AG04450 (cell line): ENCODE measurements around the gene TRIM26. TPM values are rescaled to one million over a fixed set of nuclear protein-coding genes. Genes with fewer than 3 reads are reported as not detected.

Experiments used
- CTCF ChIA-PET: fragments of 300-600, 350-600 bp; formaldehyde crosslinking; extraction: SDS; loops from one replicate; lab custom pipeline; 2022; ENCODE audit warnings: antibody characterized with exemption, inconsistent platforms; lab: Charles Lee
- POLR2A ChIA-PET: fragments of 350-600 bp; formaldehyde crosslinking; extraction: SDS; loops from one replicate; lab custom pipeline; 2021; ENCODE audit warnings: antibody characterized with exemption, inconsistent platforms; lab: Yijun Ruan, JAX
- DNase-seq: peaks from one replicate; pipeline ENCODE4 v3.0.0-alpha.2; 2011; ENCODE audit warnings: low read depth, low spot score
- H3K27ac ChIP-seq: one replicate; pipeline ENCODE4 v1.5.1; 2012; ENCODE audit warnings: low read depth, low read length, control low read depth
- H3K27me3 ChIP-seq: one replicate; pipeline ENCODE4 v1.6.0; 2012; ENCODE audit warnings: low read length; ENCODE audit not compliant: control insufficient read depth, insufficient read depth
- H3K4me3 ChIP-seq: 2 replicates; pipeline ENCODE4 v1.5.1; 2011; ENCODE audit warnings: mild to moderate bottlenecking, low read depth, low read length, control low read depth
- H3K9me3 ChIP-seq: 2 replicates; pipeline ENCODE4 v1.5.1; 2012; ENCODE audit warnings: low read length; ENCODE audit not compliant: control insufficient read depth, insufficient read depth
- CTCF ChIP-seq: IDR thresholded peaks from 2 replicates; pipeline ENCODE4 v1.5.1; 2011; ENCODE audit warnings: low read depth, low read length, control low read depth, inconsistent platforms
- polyA plus RNA-seq: library from polyadenylated mRNA; depleted of rRNA; stranded (reverse); fragments of >200 nt; gene quantifications from 2 replicates; pipeline ENCODE4 v1.2.3, GENCODE V29; 2011

The TRIM26 gene
- polyA plus RNA-seq, 1 experiment: 22.7 TPM

DNA sequence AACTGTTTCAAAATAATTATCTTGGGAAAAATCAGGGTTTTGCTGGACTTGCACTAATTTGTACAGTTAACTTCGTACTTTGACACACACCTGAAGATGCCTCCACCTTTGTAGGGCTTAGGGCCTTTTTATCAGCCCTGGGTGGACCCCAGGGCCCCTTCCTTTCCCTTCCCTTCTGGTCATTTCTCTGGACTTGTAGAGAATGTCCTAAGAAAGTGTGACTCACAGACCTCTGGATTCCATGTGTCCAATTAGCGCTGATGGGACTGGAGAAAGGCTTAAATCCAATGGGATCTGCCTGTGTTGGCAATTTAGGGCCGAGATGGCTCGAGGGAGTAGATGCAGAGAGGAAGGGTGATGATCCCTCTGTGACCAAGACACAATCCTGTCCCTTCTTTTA lies 40.5 kb downstream of the TRIM26 start:
- Histone ChIP-seq H3K27me3 (peaks cover 53% of the 10 kb centered on the region), H3K27ac (no peak overlapping the region), H3K9me3 (no peaks in the 10 kb centered on the region; the same call in 1 of the 2 replicates), H3K4me3 (no peak overlapping the region)
- ChIA-PET POLR2A (no interaction called here), CTCF (no interaction called here)
- DNase-seq: no peak
- no peak for TF ChIP-seq CTCF

GRCh38 chr6:30171677-30172471 lies 41.3 kb downstream of the TRIM26 start:
- no peak overlapping the region for H3K4me3 ChIP-seq
- no peak for DNase-seq
- TF ChIP-seq CTCF: no peak
- CTCF ChIA-PET: interaction anchor here (0.9 to 1.1 kb wide), 2 partner anchors 40 to 70 kb away, joined by 3 to 9 read pairs; no protein-coding TSS in a partner anchor
- no peak overlapping the region for H3K27ac ChIP-seq
- peaks cover 61% of the 10 kb centered on the region for H3K27me3 ChIP-seq
- H3K9me3 ChIP-seq: no peaks in the 10 kb centered on the region; the same call in 1 of the 2 replicates
- POLR2A ChIA-PET: no interaction called here

DNA sequence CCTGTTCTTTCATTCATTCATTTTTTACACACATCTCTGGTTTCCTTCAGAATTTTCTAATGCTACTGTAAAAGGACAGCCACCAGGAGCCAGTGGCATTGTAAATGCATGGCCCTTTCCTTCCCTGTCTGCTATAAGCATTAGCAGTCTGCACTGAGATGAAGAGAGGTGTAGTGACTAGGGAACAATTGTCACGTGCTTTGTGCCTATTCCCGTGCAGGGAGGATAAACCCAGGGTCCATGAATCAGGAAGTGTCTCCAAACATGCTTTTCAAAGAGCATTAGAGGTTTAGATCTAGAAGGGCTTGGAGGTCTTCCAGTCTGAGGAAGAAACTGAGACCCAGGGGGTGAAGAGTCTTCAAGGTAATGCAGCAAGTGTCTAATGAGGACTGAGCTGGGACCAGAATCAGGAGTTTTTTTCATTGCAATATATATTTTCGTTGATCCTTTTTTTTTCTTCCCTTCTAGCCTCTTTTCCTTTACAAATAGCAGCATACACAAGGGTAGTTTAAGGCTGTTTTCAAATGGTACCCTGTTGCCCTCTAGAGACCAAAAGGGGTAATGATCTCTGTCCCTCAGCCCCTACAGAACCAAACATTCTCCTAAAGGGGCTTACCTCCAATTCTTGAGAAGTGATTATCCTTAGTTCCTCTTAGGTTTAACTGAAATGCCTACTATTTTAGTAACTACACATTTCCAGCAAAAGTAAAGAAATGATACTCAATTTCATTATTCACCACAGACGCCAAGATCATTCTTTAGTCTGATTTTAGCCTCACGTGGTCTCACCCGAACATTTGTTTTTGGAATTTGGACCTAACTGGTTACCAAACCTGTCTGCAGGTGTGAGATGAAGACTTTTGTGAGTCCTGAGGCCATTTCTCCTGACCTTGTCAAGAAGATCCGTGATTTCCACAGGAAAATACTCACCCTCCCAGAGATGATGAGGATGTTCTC lies 43.3 kb downstream of the TRIM26 start:
- Histone ChIP-seq H3K27ac (no peak overlapping the region), H3K4me3 (no peak overlapping the region), H3K27me3 (peaks cover 61% of the 10 kb centered on the region), H3K9me3 (no peaks in the 10 kb centered on the region; the same call in 1 of the 2 replicates)
- CTCF ChIA-PET: no interaction called here
- POLR2A ChIA-PET: no interaction called here
- peak; percentile 21 for DNase-seq
- peak; percentile 86 for TF ChIP-seq CTCF

- POLR2A ChIA-PET: no interaction called here
- DNase-seq: no peak
- TF ChIP-seq CTCF: no peak
- peaks cover 66% of the 10 kb centered on the region for H3K27me3 ChIP-seq
- no peaks in the 10 kb centered on the region; the same call in 1 of the 2 replicates for H3K9me3 ChIP-seq
- no peak overlapping the region for H3K27ac ChIP-seq
- H3K4me3 ChIP-seq: no peak overlapping the region
- CTCF ChIA-PET: interaction anchor here (0.6 to 1.6 kb wide), 3 partner anchors 14 to 65 kb away, joined by 5 to 6 read pairs (median 6); no protein-coding TSS in a partner anchor
Observed at GRCh38 chr6:30168741-30169140, 44.5 kb downstream of the TRIM26 start.
